ENCODE data around the gene SCYL1.

SCYL1 gene

GRCh38 chr11:65571420-65571819 lies 46.5 kb downstream of the SCYL1 start:
- DNase-seq (ENCODE audit: low read depth) = no peak

- DNase-seq (ENCODE audit: low read depth) = no peak
These were observed 47.1 kb downstream of the SCYL1 start for GRCh38 chr11:65571940-65572339.

GRCh38 chr11:65572356-65573051 lies 47.6 kb downstream of the SCYL1 start, which contains the start of gene FAM89B:
Gene FAM89B (plus strand): TSS chr11:65572538. CDS start chr11:65572670, 132 bp downstream.
- peak; percentile 76 for DNase-seq (ENCODE audit: low read depth)

- no peak for DNase-seq (ENCODE audit: low read depth)
These were observed 48.7 kb downstream of the SCYL1 start for GRCh38 chr11:65573391-65574079.

GRCh38 chr11:65574109-65574810 lies 49.4 kb downstream of the SCYL1 start:
- peak; percentile 84 for DNase-seq (ENCODE audit: low read depth)

- no peak for DNase-seq (ENCODE audit: low read depth)
These were observed 50.1 kb downstream of the SCYL1 start for GRCh38 chr11:65574811-65575567.

- peak; percentile 56 for DNase-seq (ENCODE audit: low read depth)
These were observed 50.8 kb downstream of the SCYL1 start, which contains the start of gene EHBP1L1 for GRCh38 chr11:65575568-65576231. Gene EHBP1L1 (plus strand): TSS chr11:65576053. CDS start chr11:65576303, 250 bp downstream.

GRCh38 chr11:65576232-65576866 lies 51.5 kb downstream of the SCYL1 start:
- DNase-seq (ENCODE audit: low read depth) = no peak

GRCh38 chr11:65576867-65577755 lies 52.2 kb downstream of the SCYL1 start:
- peak; percentile 62 for DNase-seq (ENCODE audit: low read depth)

GRCh38 chr11:65577756-65578109 lies 52.9 kb downstream of the SCYL1 start:
- no peak for DNase-seq (ENCODE audit: low read depth)

- no peak for DNase-seq (ENCODE audit: low read depth)
These were observed 53.3 kb downstream of the SCYL1 start for GRCh38 chr11:65578134-65578533.

- DNase-seq (ENCODE audit: low read depth) = no peak
These were observed 53.8 kb downstream of the SCYL1 start for GRCh38 chr11:65578667-65579066.

- DNase-seq (ENCODE audit: low read depth) = peak; percentile 70
These were observed 54.4 kb downstream of the SCYL1 start for GRCh38 chr11:65579291-65579690.

GRCh38 chr11:65580031-65580692 lies 55.3 kb downstream of the SCYL1 start:
- DNase-seq (ENCODE audit: low read depth) = no peak

- no peak for DNase-seq (ENCODE audit: low read depth)
These were observed 55.9 kb downstream of the SCYL1 start for GRCh38 chr11:65580756-65581155.

- DNase-seq (ENCODE audit: low read depth) = no peak
These were observed 57.0 kb downstream of the SCYL1 start for GRCh38 chr11:65581928-65582327.

GRCh38 chr11:65583589-65583988 lies 58.7 kb downstream of the SCYL1 start:
- DNase-seq (ENCODE audit: low read depth) = no peak

GRCh38 chr11:65584106-65584505 lies 59.2 kb downstream of the SCYL1 start:
- no peak for DNase-seq (ENCODE audit: low read depth)

- DNase-seq (ENCODE audit: low read depth) = no peak
These were observed 59.9 kb downstream of the SCYL1 start for GRCh38 chr11:65584723-65585171.
